ENCODE measurements around the gene LRRC15. TPM values are rescaled to one million over a fixed set of nuclear protein-coding genes. Genes with fewer than 3 reads are reported as not detected.

The LRRC15 gene
- total RNA-seq, 1 experiment from 2014 or later: not detected

DNA sequence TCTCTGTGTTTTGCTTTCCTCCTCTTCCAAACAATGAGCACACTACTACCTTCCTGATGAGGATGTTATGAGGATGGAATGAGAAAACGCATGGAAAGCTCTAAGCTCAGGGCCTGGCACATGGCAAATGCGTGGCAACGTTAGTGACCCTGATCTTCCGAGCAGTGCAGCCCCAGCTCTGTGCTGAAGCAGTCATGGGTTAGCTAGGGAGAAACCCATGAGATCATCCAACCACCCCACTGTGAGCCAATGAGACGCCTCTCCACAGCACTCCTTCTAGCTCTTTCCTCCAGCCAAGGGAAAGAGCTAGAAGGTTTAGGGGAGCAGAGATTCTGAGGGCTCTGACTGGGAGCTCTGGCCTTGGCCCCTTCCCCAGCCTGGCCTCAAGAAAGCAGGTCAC lies 22.9 kb downstream of the LRRC15 start:
- H3K36me3 Mint-ChIP-seq (ENCODE audit: insufficient read depth, unreplicated experiment): no peaks in the 10 kb centered on the region
- POLR2A ChIA-PET: no interaction called here
- H3K27ac Mint-ChIP-seq (ENCODE audit: low read depth, unreplicated experiment): no peak overlapping the region
- TF ChIP-seq, protein P1, sequence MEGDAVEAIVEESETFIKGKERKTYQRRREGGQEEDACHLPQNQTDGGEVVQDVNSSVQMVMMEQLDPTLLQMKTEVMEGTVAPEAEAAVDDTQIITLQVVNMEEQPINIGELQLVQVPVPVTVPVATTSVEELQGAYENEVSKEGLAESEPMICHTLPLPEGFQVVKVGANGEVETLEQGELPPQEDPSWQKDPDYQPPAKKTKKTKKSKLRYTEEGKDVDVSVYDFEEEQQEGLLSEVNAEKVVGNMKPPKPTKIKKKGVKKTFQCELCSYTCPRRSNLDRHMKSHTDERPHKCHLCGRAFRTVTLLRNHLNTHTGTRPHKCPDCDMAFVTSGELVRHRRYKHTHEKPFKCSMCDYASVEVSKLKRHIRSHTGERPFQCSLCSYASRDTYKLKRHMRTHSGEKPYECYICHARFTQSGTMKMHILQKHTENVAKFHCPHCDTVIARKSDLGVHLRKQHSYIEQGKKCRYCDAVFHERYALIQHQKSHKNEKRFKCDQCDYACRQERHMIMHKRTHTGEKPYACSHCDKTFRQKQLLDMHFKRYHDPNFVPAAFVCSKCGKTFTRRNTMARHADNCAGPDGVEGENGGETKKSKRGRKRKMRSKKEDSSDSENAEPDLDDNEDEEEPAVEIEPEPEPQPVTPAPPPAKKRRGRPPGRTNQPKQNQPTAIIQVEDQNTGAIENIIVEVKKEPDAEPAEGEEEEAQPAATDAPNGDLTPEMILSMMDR (IDR thresholded peaks at IDR 0.05; ENCODE audit: unreplicated experiment): no peak
- no TSS peak for BruUV-seq (replicated peaks)
- intact Hi-C loops (cut with micrococcal nuclease): no loop called here
- H3K9me3 Mint-ChIP-seq (ENCODE audit: unreplicated experiment): no peaks in the 10 kb centered on the region
- no peak overlapping the region for H3K4me3 Mint-ChIP-seq (ENCODE audit: unreplicated experiment)
- no peaks in the 10 kb centered on the region for H3K27me3 Mint-ChIP-seq (ENCODE audit: insufficient read depth, unreplicated experiment)
- CTCF ChIA-PET: interaction anchor here (0.6 to 7.7 kb wide), 8 partner anchors 8 to 683 kb away, joined by 3 to 112 read pairs (median 27); no protein-coding TSS in a partner anchor
- no peak for DNase-seq (ENCODE audit: unreplicated experiment)
- H3K4me1 Mint-ChIP-seq (ENCODE audit: insufficient read depth, unreplicated experiment): no peaks in the 10 kb centered on the region

DNA sequence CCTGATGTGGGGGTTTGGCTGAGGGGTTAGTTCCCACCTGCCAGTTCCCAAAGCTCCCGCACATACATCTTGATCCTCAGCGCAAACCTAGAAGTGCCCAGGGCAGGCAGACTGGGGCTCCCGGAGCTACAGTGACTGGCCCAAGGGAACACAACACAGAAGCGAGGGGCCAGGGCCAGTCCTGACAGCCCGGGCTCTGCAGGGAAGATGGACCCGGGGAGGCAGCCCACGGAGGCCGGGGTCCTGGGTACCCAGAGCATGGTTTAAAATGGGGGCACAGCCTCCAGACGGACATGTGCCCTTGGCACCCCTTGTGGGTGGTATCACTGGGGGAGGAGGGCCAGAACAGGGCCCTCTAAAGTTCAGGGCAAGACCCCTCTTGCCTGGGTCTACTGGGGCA lies 23.5 kb downstream of the LRRC15 start:
- Mint-ChIP-seq H3K9me3 (ENCODE audit: unreplicated experiment) (no peaks in the 10 kb centered on the region), H3K27me3 (ENCODE audit: insufficient read depth, unreplicated experiment) (no peaks in the 10 kb centered on the region), H3K4me3 (ENCODE audit: unreplicated experiment) (no peak overlapping the region), H3K27ac (ENCODE audit: low read depth, unreplicated experiment) (no peak overlapping the region), H3K36me3 (ENCODE audit: insufficient read depth, unreplicated experiment) (no peaks in the 10 kb centered on the region), H3K4me1 (ENCODE audit: insufficient read depth, unreplicated experiment) (no peaks in the 10 kb centered on the region)
- TF ChIP-seq, protein P1 (IDR thresholded peaks at IDR 0.05; ENCODE audit: unreplicated experiment): no peak
- intact Hi-C loops (cut with micrococcal nuclease): no loop called here
- POLR2A ChIA-PET: interaction anchor here (3.9 kb wide), 1 partner anchor 23 kb away, joined by 19 read pairs; no protein-coding TSS in a partner anchor
- no peak for DNase-seq (ENCODE audit: unreplicated experiment)
- BruUV-seq (replicated peaks): no TSS peak
- CTCF ChIA-PET: interaction anchor here (1.1 to 7.7 kb wide), 10 partner anchors 10 to 682 kb away, joined by 3 to 112 read pairs (median 46); no protein-coding TSS in a partner anchor

DNA sequence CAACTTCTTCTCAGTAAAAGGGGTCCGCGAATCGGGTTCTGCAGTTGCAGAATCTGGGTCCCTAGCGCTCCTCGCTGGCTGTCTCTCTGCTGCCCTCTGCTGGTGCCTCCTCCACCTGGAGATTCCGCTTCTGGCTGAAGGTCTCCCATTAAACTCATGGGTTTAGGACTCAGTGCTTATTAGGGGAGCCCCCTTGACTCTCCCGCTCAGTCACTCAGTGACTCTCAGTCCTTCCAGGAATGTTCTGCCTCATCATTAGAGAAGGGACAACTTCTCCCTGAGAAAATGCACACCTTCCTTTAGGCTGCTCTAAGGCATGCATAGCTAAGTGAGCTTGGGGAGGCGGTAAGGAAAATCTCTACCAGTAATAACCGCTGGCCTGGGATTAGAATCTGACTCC lies 25.5 kb downstream of the LRRC15 start:
- intact Hi-C loops (cut with micrococcal nuclease): loop anchor here (1.0 to 5.0 kb wide), 2 partner anchors 679 to 882 kb away; no protein-coding TSS in a partner anchor
- ChIA-PET CTCF (interaction anchor here (0.5 to 7.7 kb wide), 61 partner anchors 12 to 1709 kb away, joined by 3 to 112 read pairs (median 4); partner anchors contain the start of gene GP5), POLR2A (interaction anchor here (0.6 to 4.3 kb wide), 10 partner anchors 10 to 563 kb away, joined by 3 to 19 read pairs (median 4); partner anchors contain the start of gene HES1)
- no peaks in the 10 kb centered on the region for H3K4me1 Mint-ChIP-seq (ENCODE audit: insufficient read depth, unreplicated experiment)
- no peaks in the 10 kb centered on the region for H3K27me3 Mint-ChIP-seq (ENCODE audit: insufficient read depth, unreplicated experiment)
- no peak overlapping the region for H3K27ac Mint-ChIP-seq (ENCODE audit: low read depth, unreplicated experiment)
- BruUV-seq (replicated peaks): no TSS peak
- DNase-seq (ENCODE audit: unreplicated experiment): peak; percentile 70
- TF ChIP-seq, protein P1 (IDR thresholded peaks at IDR 0.05; ENCODE audit: unreplicated experiment): peak; percentile 88
- H3K4me3 Mint-ChIP-seq (ENCODE audit: unreplicated experiment): no peak overlapping the region
- H3K9me3 Mint-ChIP-seq (ENCODE audit: unreplicated experiment): no peaks in the 10 kb centered on the region
- no peaks in the 10 kb centered on the region for H3K36me3 Mint-ChIP-seq (ENCODE audit: insufficient read depth, unreplicated experiment)

DNA sequence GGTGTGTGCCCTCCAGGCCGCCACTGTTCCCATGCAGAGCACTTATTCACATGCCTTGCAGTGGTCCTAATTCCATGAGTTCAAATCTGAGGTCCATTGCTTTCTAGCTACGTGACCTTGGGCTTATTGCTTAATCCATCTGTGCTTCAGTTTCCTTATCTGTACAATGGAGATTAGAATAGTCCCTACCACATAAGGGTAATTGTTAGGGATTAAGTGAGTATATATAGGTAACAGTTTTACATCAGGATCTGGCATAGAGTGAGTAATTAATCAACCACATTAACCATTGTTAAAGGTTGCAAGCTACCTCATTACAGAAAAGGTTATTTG lies 26.0 kb downstream of the LRRC15 start:
- Mint-ChIP-seq H3K27me3 (ENCODE audit: insufficient read depth, unreplicated experiment) (no peaks in the 10 kb centered on the region), H3K4me3 (ENCODE audit: unreplicated experiment) (no peak overlapping the region), H3K27ac (ENCODE audit: low read depth, unreplicated experiment) (no peak overlapping the region), H3K36me3 (ENCODE audit: insufficient read depth, unreplicated experiment) (no peaks in the 10 kb centered on the region), H3K4me1 (ENCODE audit: insufficient read depth, unreplicated experiment) (no peaks in the 10 kb centered on the region), H3K9me3 (ENCODE audit: unreplicated experiment) (no peaks in the 10 kb centered on the region)
- TF ChIP-seq, protein P1 (IDR thresholded peaks at IDR 0.05; ENCODE audit: unreplicated experiment): no peak
- CTCF ChIA-PET: interaction anchor here (0.5 to 7.7 kb wide), 59 partner anchors 12 to 1708 kb away, joined by 3 to 112 read pairs (median 4); partner anchors contain the start of gene GP5
- BruUV-seq (replicated peaks): no TSS peak
- no peak for DNase-seq (ENCODE audit: unreplicated experiment)
- POLR2A ChIA-PET: interaction anchor here (0.6 to 4.3 kb wide), 10 partner anchors 9 to 563 kb away, joined by 3 to 19 read pairs (median 4); partner anchors contain the start of gene HES1
- intact Hi-C loops (cut with micrococcal nuclease): loop anchor here (5.0 kb wide), 1 partner anchor 881 kb away; no protein-coding TSS in a partner anchor

Data from MCF 10A (cell line).